OCI-LY3 (cell line): Measurements from ENCODE around the gene TBC1D8.

Experiments
- CTCF ChIP-seq: fragments of 200-600, 300-600 bp; sonication (generic); IDR thresholded peaks from 2 replicates; pipeline ENCODE4 v1.5.1; 2014; ENCODE audit warnings: antibody characterized with exemption, low read length, low read depth
- EZH2phosphoT487 ChIP-seq: fragments of 200-600 bp; shearing (Covaris generic); IDR thresholded peaks from 2 replicates; pipeline ENCODE4 v1.6.1; 2018; ENCODE audit warnings: antibody characterized with exemption, mixed run types, low read depth

GRCh38 chr2:100980046-100980445 is 171.1 kb downstream of the TBC1D8 start:
- no peak for TF ChIP-seq CTCF
- no peak for TF ChIP-seq EZH2phosphoT487
